IMR-90 (cell line): ENCODE measurements around the gene INTS14. TPM values are rescaled to one million over a fixed set of nuclear protein-coding genes. Genes with fewer than 3 reads are reported as not detected.

ENCODE experiments used
- microRNA-seq, 2 experiments: library from miRNA; stranded (forward) in 1 of 2; unstranded in 1 of 2; fragments of 10-50 nt in 1 of 2; fragments of <30 nt in 1 of 2; gene quantifications in 1 of 2; microRNA quantifications in 1 of 2; one replicate each; pipeline versions ENCODE3 to v1.1.0; 2013 to 2020; ENCODE audit not compliant: insufficient read depth in 1 of 2, insufficient read length in 1 of 2, unreplicated experiment in 1 of 2
- polyA plus RNA-seq, 3 experiments: library from polyadenylated mRNA; depleted of rRNA; stranded (reverse); fragments of >200 nt; gene quantifications; 2 replicates each; pipeline ENCODE4 v1.2.3, GENCODE V29; 2012; ENCODE audit warnings: low replicate concordance in 1 of 3
- small RNA-seq, 5 experiments: library from RNA; depleted of rRNA; stranded (forward); fragments of <200 nt; gene quantifications; one replicate each; pipeline ENCODE3, GENCODE V24; 2012
- total RNA-seq: library from RNA; depleted of rRNA; stranded (reverse); fragments of >200 nt; gene quantifications from 2 replicates; pipeline ENCODE4 v1.2.3, GENCODE V29; 2012; rRNA removed

The INTS14 gene
- total and polyA plus RNA-seq, 2 of the 4 experiments (the other 2 are of a cell fraction), result 22.9 to 39.5 TPM

Small RNA genes lying within 50 kb of the gene (microRNA-seq; reads per million reads assigned to microRNA genes)
- gene RNU6-19P (ENCODE audit: insufficient read depth, insufficient read length), result not detected

Small RNA genes lying within 50 kb of the gene (small RNA-seq; reads per million reads assigned to genes)
- 1.3 to 76.5 (median 2.7) reads per million in 5 experiments for gene RNU6-19P

Other genes starting within 250 kb of the INTS14 start
- gene IGDCC3, start 233.1 kb downstream of the INTS14 start, total RNA-seq, result under 0.01 and 0.18 TPM in 2 replicates
- gene IGDCC3, start 233.1 kb downstream of the INTS14 start, polyA plus RNA-seq (2012; rRNA removed), result 0.19 and 0.32 TPM in 2 replicates
- 0.54 and 0.56 TPM in 2 replicates for gene IGDCC4, start 188.2 kb downstream of the INTS14 start, total RNA-seq
- 2.3 and 2.7 TPM in 2 replicates for gene IGDCC4, start 188.2 kb downstream of the INTS14 start, polyA plus RNA-seq (2012; rRNA removed)
- 29.4 and 35.6 TPM in 2 replicates for gene DPP8, start 93.4 kb downstream of the INTS14 start, total RNA-seq
- 10.1 and 10.7 TPM in 2 replicates for gene DPP8, start 93.4 kb downstream of the INTS14 start, polyA plus RNA-seq (2012; rRNA removed)
- 131 and 169 TPM in 2 replicates for gene HACD3, start 80.7 kb downstream of the INTS14 start, total RNA-seq
- gene HACD3, start 80.7 kb downstream of the INTS14 start, polyA plus RNA-seq (2012; rRNA removed), result 56.7 and 60.9 TPM in 2 replicates
- gene SLC24A1, start 10.8 kb upstream of the INTS14 start, total RNA-seq, result 3.6 and 3.9 TPM in 2 replicates
- 3.8 and 4.9 TPM in 2 replicates for gene SLC24A1, start 10.8 kb upstream of the INTS14 start, polyA plus RNA-seq (2012; rRNA removed)
- 17.7 and 18.6 TPM in 2 replicates for gene DENND4A, start 181.2 kb upstream of the INTS14 start, total RNA-seq
- gene DENND4A, start 181.2 kb upstream of the INTS14 start, polyA plus RNA-seq (2012; rRNA removed), result 3.2 and 4.1 TPM in 2 replicates